Caco-2 (cell line): ENCODE results near the gene KRT3. TPM values are rescaled to one million over a fixed set of nuclear protein-coding genes. Genes with fewer than 3 reads are reported as not detected.

Experiments used
- BruUV-seq: library from RNA; stranded (reverse); fragments of 400-500 nt; replicated peaks from 2 replicates; lab custom pipeline; 2021; lab: Mats Ljungman, UMichigan
- CTCF ChIA-PET: fragments of 300-600 bp; sonication (Branson Sonifier 250); formaldehyde crosslinking; loops from one replicate; lab custom pipeline; 2022; ENCODE audit warnings: antibody characterized with exemption; lab: Charles Lee
- POLR2A ChIA-PET: fragments of 300-600 bp; sonication (Branson Sonifier 250); formaldehyde crosslinking; loops from one replicate; lab custom pipeline; 2022; ENCODE audit warnings: antibody characterized with exemption; lab: Charles Lee
- DNase-seq, 2 experiments: peaks; one replicate each; pipeline versions ENCODE4 v3.0.0 to v3.0.0-alpha.2; 2020 to 2022
- H3K27me3 ChIP-seq: replicated peaks from 2 replicates; pipeline ENCODE4 v1.6.0; 2011; ENCODE audit warnings: low read length; ENCODE audit not compliant: control insufficient read depth, insufficient read depth
- H3K36me3 ChIP-seq: 2 replicates; pipeline ENCODE4 v1.5.1; 2011; ENCODE audit warnings: low read length; ENCODE audit not compliant: control insufficient read depth, insufficient read depth
- H3K4me1 ChIP-seq: fragments of 250-450 bp; sonication (Bioruptor Pico); 2 replicates; pipeline ENCODE4 v1.5.1; 2020; ENCODE audit warnings: mild to moderate bottlenecking
- H3K4me3 ChIP-seq: 2 replicates; pipeline ENCODE4 v1.5.1; 2011; ENCODE audit warnings: low read depth, mild to moderate bottlenecking, control low read depth, low read length
- H3K9me3 ChIP-seq: fragments of 250-450 bp; sonication (Bioruptor Pico); 2 replicates; pipeline ENCODE4 v1.5.1; 2020; ENCODE audit warnings: mild to moderate bottlenecking, moderate library complexity
- H3K27ac Mint-ChIP-seq: one replicate; pipeline ENCODE4 v1.8.0; 2022; ENCODE audit warnings: mixed read lengths; ENCODE audit not compliant: unreplicated experiment
- H3K27me3 Mint-ChIP-seq: one replicate; pipeline ENCODE4 v1.8.0; 2022; ENCODE audit warnings: mixed read lengths; ENCODE audit not compliant: insufficient read depth, unreplicated experiment
- H3K36me3 Mint-ChIP-seq: one replicate; pipeline ENCODE4 v1.8.0; 2022; ENCODE audit warnings: mild to moderate bottlenecking, mixed read lengths; ENCODE audit not compliant: insufficient read depth, unreplicated experiment
- H3K4me1 Mint-ChIP-seq: one replicate; pipeline ENCODE4 v1.8.0; 2022; ENCODE audit warnings: low read depth, mixed read lengths; ENCODE audit not compliant: unreplicated experiment
- H3K4me3 Mint-ChIP-seq: one replicate; pipeline ENCODE4 v1.8.0; 2022; ENCODE audit warnings: mild to moderate bottlenecking, moderate library complexity, mixed read lengths; ENCODE audit not compliant: unreplicated experiment
- H3K9me3 Mint-ChIP-seq: one replicate; pipeline ENCODE4 v1.8.0; 2022; ENCODE audit warnings: mixed read lengths; ENCODE audit not compliant: unreplicated experiment
- intact Hi-C: fragments of 100-400 bp; cut with micrococcal nuclease; formaldehyde crosslinking; loops from one replicate; pipeline ENCODE4 v1.10.0; 2022; ENCODE audit not compliant: unreplicated experiment
- total RNA-seq: library from RNA; stranded (reverse); gene quantifications from 2 replicates; pipeline ENCODE4 v1.2.3, GENCODE V29; 2022
- TF ChIP-seq, protein P1 (sequence below), 2 experiments: fragments of 200-600 bp in 1 of 2; IDR thresholded peaks; 1 replicate in 1 of 2; 2 replicates in 1 of 2; pipeline versions ENCODE4 v1.5.1 to v1.8.0; 2011 to 2022; ENCODE audit warnings: antibody characterized with exemption in 1 of 2, control low read depth in 1 of 2, inconsistent platforms in 1 of 2, low read depth in 1 of 2, low read length in 1 of 2, mild to moderate bottlenecking in 1 of 2, moderate library complexity in 1 of 2; ENCODE audit not compliant: insufficient read depth in 1 of 2, severe bottlenecking in 1 of 2, unreplicated experiment in 1 of 2

KRT3 gene
- total RNA-seq, 1 experiment from 2014 or later = not detected

DNA sequence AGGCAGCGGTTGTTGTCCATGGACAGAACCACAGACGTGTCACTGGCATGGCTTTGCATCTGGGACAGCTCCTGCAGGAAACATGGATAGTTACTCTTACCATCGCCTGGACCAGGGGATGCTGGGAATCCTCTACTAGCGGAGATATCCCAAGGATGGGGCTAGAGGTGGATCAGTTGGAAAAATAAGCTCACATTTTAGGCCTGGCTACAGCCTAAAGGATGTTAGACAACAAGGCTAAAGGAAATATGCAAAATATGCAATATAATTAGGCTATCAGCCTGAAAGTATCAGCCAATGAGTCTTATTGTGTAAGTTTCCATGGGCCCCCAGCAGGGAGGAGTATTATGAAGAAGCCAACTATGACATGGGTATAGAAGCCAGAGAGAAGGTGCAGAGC lies 23.7 kb downstream of the KRT3 start:
- no peaks in the 10 kb centered on the region for H3K9me3 ChIP-seq
- intact Hi-C loops = no loop called here
- no peaks in the 10 kb centered on the region for H3K36me3 ChIP-seq
- DNase-seq = no peak
- no peaks in the 10 kb centered on the region for H3K4me1 Mint-ChIP-seq
- no TSS peak for BruUV-seq
- H3K4me3 ChIP-seq = no peak overlapping the region
- H3K27ac Mint-ChIP-seq = no peak overlapping the region
- H3K4me1 ChIP-seq = no peaks in the 10 kb centered on the region
- peaks cover 5% of the 10 kb centered on the region for H3K27me3 Mint-ChIP-seq
- no peaks in the 10 kb centered on the region for H3K9me3 Mint-ChIP-seq
- no peak overlapping the region for H3K4me3 Mint-ChIP-seq
- H3K27me3 ChIP-seq = no peaks in the 10 kb centered on the region
- no peaks in the 10 kb centered on the region for H3K36me3 Mint-ChIP-seq
- POLR2A ChIA-PET = no interaction called here
- TF ChIP-seq, protein P1, sequence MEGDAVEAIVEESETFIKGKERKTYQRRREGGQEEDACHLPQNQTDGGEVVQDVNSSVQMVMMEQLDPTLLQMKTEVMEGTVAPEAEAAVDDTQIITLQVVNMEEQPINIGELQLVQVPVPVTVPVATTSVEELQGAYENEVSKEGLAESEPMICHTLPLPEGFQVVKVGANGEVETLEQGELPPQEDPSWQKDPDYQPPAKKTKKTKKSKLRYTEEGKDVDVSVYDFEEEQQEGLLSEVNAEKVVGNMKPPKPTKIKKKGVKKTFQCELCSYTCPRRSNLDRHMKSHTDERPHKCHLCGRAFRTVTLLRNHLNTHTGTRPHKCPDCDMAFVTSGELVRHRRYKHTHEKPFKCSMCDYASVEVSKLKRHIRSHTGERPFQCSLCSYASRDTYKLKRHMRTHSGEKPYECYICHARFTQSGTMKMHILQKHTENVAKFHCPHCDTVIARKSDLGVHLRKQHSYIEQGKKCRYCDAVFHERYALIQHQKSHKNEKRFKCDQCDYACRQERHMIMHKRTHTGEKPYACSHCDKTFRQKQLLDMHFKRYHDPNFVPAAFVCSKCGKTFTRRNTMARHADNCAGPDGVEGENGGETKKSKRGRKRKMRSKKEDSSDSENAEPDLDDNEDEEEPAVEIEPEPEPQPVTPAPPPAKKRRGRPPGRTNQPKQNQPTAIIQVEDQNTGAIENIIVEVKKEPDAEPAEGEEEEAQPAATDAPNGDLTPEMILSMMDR (IDR thresholded peaks at IDR 0.05; ENCODE audit: insufficient read depth in 1 of 2, low read depth in 1 of 2, low read length in 1 of 2, severe bottlenecking in 1 of 2, unreplicated experiment in 1 of 2) = no peak
- CTCF ChIA-PET = no interaction called here

DNA sequence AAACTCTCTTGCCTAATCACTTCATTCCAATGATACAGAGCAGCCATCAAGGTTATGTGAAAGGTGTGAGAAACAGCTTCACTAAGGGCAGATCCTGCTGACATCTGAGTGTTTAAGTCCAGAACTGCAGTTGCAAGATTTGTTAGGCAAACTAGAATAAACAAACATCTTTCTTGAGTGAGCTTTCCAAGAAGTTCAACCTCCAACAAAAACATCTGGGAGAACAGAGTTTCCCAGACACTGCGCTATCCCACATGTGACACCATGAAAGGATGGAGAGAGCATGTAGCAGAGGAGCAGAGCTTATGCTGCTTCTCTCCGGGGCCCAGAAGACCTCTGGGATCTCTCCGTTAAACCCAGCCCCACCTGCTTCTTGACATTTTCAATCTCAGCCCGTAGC lies 24.4 kb downstream of the KRT3 start:
- Mint-ChIP-seq H3K27me3 (no peaks in the 10 kb centered on the region), H3K9me3 (no peaks in the 10 kb centered on the region), H3K4me1 (no peaks in the 10 kb centered on the region), H3K36me3 (no peaks in the 10 kb centered on the region), H3K4me3 (no peak overlapping the region), H3K27ac (no peak overlapping the region)
- ChIA-PET CTCF (no interaction called here), POLR2A (no interaction called here)
- H3K4me1 ChIP-seq = no peaks in the 10 kb centered on the region
- no peaks in the 10 kb centered on the region for H3K36me3 ChIP-seq
- H3K4me3 ChIP-seq = no peak overlapping the region
- H3K9me3 ChIP-seq = no peaks in the 10 kb centered on the region
- intact Hi-C loops = no loop called here
- H3K27me3 ChIP-seq = no peaks in the 10 kb centered on the region
- no peak for DNase-seq
- no TSS peak for BruUV-seq
- TF ChIP-seq, protein P1 (IDR thresholded peaks at IDR 0.05; ENCODE audit: insufficient read depth in 1 of 2, low read depth in 1 of 2, low read length in 1 of 2, severe bottlenecking in 1 of 2, unreplicated experiment in 1 of 2) = no peak

DNA sequence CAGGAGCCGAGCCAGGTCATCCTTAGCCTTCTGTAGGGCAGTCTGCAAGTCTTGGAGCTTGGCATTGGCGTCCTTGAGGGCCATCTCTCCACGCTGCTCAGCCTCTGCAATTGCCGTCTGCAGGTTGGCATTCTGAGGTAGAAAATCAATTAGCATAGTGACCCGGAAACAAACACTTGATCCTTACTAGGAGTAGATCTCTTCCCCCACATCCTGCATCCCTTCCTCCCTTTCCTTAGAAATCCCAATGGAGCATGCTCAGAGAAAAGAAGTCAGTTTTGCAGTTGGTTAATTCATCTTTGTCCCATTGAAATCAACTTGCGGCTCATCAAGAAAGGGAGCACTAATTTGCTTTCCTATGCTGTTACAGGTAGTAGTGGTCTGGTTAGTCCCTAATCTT lies 24.8 kb downstream of the KRT3 start:
- Mint-ChIP-seq H3K27me3 (no peaks in the 10 kb centered on the region), H3K9me3 (no peaks in the 10 kb centered on the region), H3K4me1 (no peaks in the 10 kb centered on the region), H3K27ac (no peak overlapping the region), H3K36me3 (no peaks in the 10 kb centered on the region), H3K4me3 (no peak overlapping the region)
- Histone ChIP-seq H3K27me3 (no peaks in the 10 kb centered on the region), H3K36me3 (no peaks in the 10 kb centered on the region), H3K9me3 (no peaks in the 10 kb centered on the region), H3K4me1 (no peaks in the 10 kb centered on the region), H3K4me3 (no peak overlapping the region)
- no TSS peak for BruUV-seq
- intact Hi-C loops = no loop called here
- no peak for DNase-seq
- CTCF ChIA-PET = no interaction called here
- TF ChIP-seq, protein P1 (IDR thresholded peaks at IDR 0.05; ENCODE audit: insufficient read depth in 1 of 2, low read depth in 1 of 2, low read length in 1 of 2, severe bottlenecking in 1 of 2, unreplicated experiment in 1 of 2) = no peak
- POLR2A ChIA-PET = no interaction called here
